ENCODE data around the gene SLC35F3.

Gene SLC35F3

DNA sequence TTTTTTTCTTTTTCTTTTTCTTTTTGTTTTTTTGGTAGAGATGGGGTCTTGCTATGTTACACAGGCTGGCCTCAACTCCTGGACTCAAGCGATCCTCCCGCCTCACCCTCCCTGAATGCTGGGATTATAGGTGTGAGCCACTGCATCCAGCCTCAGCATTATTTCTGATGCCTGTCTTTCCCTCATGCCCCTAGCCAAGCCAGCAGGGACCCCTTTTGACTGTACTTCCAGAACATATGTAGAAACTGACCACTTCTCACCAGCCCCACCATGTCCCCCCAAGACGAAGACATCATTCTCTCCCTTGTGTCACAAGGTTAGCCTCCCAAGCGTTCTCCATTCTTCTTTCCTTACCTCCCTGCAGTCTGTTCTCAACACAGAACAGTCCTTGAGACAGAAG lies 360.8 kb downstream of the SLC35F3 start:
- DNase-seq (ENCODE audit: insufficient read length, low spot score) (no peak), FAIRE-seq (no peak)
- no peak for TF ChIP-seq TAF1 (IDR thresholded peaks at IDR 0.05; ENCODE audit: low read depth, low read length)
- no peak for TF ChIP-seq POLR2AphosphoS5 (IDR thresholded peaks at IDR 0.05; ENCODE audit: low read depth, low read length)
- TF ChIP-seq SPI1 (IDR thresholded peaks at IDR 0.05; ENCODE audit: low read depth, low read length): no peak
- no peak for TF ChIP-seq POU2F2 (IDR thresholded peaks at IDR 0.05; ENCODE audit: low read depth, low read length)
- TF ChIP-seq POLR2A (IDR thresholded peaks at IDR 0.05; ENCODE audit: low read depth, low read length): no peak
- TF ChIP-seq PAX5 (IDR thresholded peaks at IDR 0.05; ENCODE audit: insufficient read depth, low read length, severe bottlenecking): no peak

DNA sequence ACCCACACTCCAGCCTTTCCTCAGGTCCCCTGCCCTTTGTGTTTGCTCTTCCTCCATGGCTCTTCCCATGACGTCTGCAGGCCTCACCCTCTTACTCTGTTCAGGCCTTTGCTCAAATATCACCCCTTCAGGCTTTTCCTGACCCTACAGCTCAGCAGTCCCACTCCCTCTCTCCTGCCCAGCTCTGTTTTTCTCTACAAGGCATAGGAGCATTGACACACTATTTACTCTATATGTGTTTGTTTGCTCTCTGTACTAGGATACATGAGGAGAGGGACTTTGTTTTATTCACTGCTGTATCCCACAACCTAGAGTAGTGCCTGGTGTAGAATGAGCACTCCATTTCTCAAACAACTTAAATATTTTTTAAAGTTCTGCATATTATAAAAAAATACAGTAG lies 361.4 kb downstream of the SLC35F3 start:
- FAIRE-seq: no peak
- TF ChIP-seq POLR2A (IDR thresholded peaks at IDR 0.05; ENCODE audit: low read depth, low read length): no peak
- no peak for TF ChIP-seq POLR2AphosphoS5 (IDR thresholded peaks at IDR 0.05; ENCODE audit: low read depth, low read length)
- TF ChIP-seq SPI1 (IDR thresholded peaks at IDR 0.05; ENCODE audit: low read depth, low read length): no peak
- TF ChIP-seq TAF1 (IDR thresholded peaks at IDR 0.05; ENCODE audit: low read depth, low read length): no peak
- no peak for TF ChIP-seq PAX5 (IDR thresholded peaks at IDR 0.05; ENCODE audit: insufficient read depth, low read length, severe bottlenecking)
- TF ChIP-seq POU2F2 (IDR thresholded peaks at IDR 0.05; ENCODE audit: low read depth, low read length): no peak
- DNase-seq (ENCODE audit: insufficient read length, low spot score): no peak

DNA sequence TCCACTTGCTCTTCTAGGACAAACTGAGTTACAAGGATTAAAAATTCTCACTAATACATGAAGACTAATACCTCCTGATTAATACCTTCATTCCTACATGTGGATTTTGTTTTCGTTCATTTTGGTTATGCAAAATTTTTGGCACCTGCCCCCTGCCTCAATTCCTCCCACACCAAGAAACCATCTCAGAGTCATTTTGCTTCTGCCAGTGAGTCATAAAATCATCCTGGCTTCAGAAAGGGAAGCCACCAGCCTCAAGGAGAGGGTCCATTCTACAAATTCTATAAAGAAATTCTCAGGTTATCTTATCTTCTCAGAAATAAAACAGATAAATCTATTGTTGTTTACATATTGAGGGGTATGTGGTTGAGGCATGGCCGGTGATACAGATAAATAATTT lies 365.6 kb downstream of the SLC35F3 start:
- DNase-seq (ENCODE audit: insufficient read length, low spot score) (no peak), FAIRE-seq (no peak)
- TF ChIP-seq POU2F2 (IDR thresholded peaks at IDR 0.05; ENCODE audit: low read depth, low read length) (no peak), POLR2AphosphoS5 (IDR thresholded peaks at IDR 0.05; ENCODE audit: low read depth, low read length) (no peak), SPI1 (IDR thresholded peaks at IDR 0.05; ENCODE audit: low read depth, low read length) (no peak), PAX5 (IDR thresholded peaks at IDR 0.05; ENCODE audit: insufficient read depth, low read length, severe bottlenecking) (no peak), TAF1 (IDR thresholded peaks at IDR 0.05; ENCODE audit: low read depth, low read length) (no peak), POLR2A (IDR thresholded peaks at IDR 0.05; ENCODE audit: low read depth, low read length) (no peak)

DNA sequence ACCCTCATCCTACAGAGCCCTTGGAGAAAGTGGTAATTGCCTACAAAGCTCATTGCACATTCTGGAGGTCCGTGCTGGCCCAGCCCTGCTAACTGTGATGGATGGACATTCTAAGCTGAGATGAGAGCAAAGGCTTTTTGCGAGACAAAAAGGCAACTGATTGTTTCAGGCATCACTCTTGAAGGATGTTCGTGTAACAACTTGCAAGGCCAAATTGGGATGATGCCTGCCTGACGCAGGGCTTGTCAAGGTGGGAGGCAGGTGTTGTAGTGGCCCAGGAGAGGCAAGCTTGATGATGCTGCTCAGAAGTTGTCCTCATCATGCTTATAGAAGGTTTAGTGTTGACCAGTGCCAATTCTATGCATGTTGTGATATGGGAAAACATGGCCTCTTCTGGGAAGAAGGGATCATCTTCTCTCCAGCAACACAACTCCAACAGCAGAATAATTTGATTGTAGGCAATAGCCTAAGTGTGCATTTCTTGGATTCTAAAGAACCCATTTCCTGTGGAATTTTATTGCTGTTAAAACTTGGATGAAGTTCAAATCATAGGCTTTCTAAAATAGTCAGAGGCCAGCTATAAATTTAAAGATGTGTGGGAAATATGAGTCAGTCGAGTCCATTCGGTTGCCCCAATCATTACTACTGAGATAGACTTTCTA lies 366.2 kb downstream of the SLC35F3 start:
- TF ChIP-seq PAX5 (IDR thresholded peaks at IDR 0.05; ENCODE audit: insufficient read depth, low read length, severe bottlenecking) (no peak), POLR2AphosphoS5 (IDR thresholded peaks at IDR 0.05; ENCODE audit: low read depth, low read length) (no peak)
- DNase-seq (ENCODE audit: insufficient read length, low spot score) (no peak), FAIRE-seq (peak; percentile 87)

DNA sequence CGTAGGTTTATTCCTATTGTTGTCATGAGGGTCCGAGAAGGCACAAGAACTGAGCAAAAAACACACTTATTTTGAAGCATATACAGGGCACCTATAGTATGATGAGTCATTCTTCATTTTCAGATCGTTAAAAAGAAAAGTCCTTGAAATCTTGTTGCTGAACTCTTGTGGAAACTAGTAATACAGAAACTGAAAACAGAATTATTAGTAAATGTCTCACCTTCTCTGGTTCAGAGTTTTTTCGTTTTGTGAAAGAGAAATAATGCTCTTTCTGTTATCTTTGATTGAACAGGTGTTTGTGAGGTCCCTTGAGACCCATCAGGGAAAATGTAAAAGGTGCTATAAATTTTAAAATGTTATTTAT lies 366.7 kb downstream of the SLC35F3 start:
- TF ChIP-seq POU2F2 (IDR thresholded peaks at IDR 0.05; ENCODE audit: low read depth, low read length) (no peak), SPI1 (IDR thresholded peaks at IDR 0.05; ENCODE audit: low read depth, low read length) (no peak), PAX5 (IDR thresholded peaks at IDR 0.05; ENCODE audit: insufficient read depth, low read length, severe bottlenecking) (no peak), TAF1 (IDR thresholded peaks at IDR 0.05; ENCODE audit: low read depth, low read length) (no peak), POLR2A (IDR thresholded peaks at IDR 0.05; ENCODE audit: low read depth, low read length) (no peak), POLR2AphosphoS5 (IDR thresholded peaks at IDR 0.05; ENCODE audit: low read depth, low read length) (no peak)
- peak; percentile 35 for DNase-seq (ENCODE audit: insufficient read length, low spot score)
- FAIRE-seq: no peak

DNA sequence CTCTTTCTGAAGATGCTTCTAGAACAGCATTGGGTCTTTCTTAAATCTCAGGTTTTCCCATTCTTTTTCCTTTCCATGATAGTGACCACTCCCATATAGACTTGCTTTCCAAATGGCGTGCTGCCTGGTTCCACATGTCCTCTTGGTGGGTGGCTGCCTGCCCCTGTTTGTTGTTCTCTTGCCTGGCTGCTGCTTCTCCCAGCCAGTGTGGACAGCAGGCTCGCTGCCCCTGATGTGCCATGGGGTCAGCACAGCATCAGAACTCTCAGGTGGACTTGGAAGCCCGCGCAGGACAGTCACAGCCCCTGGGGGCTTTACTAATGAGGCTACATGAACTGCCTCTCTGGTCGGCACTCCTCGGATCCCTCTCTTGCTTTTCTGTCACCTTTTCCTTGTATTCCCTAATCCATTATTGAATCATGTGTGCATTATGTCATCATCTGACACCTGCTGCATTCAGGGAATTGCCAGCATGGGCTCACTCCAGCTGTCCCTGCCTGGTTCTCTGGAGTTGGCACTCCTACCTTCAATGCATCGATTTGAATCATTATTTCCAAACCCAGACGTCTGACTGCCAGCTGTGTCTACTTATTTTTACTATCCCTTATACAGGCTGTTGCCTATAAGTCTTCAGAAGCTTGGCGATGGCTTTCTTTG lies 368.3 kb downstream of the SLC35F3 start:
- FAIRE-seq: peak; percentile 9
- TF ChIP-seq SPI1 (IDR thresholded peaks at IDR 0.05; ENCODE audit: low read depth, low read length) (no peak), POLR2AphosphoS5 (IDR thresholded peaks at IDR 0.05; ENCODE audit: low read depth, low read length) (no peak), PAX5 (IDR thresholded peaks at IDR 0.05; ENCODE audit: insufficient read depth, low read length, severe bottlenecking) (no peak), POLR2A (IDR thresholded peaks at IDR 0.05; ENCODE audit: low read depth, low read length) (no peak), POU2F2 (IDR thresholded peaks at IDR 0.05; ENCODE audit: low read depth, low read length) (no peak), TAF1 (IDR thresholded peaks at IDR 0.05; ENCODE audit: low read depth, low read length) (no peak)
- no peak for DNase-seq (ENCODE audit: insufficient read length, low spot score)

- no peak for DNase-seq (ENCODE audit: insufficient read length, low spot score)
- TF ChIP-seq POU2F2 (IDR thresholded peaks at IDR 0.05; ENCODE audit: low read depth, low read length) (no peak), TAF1 (IDR thresholded peaks at IDR 0.05; ENCODE audit: low read depth, low read length) (no peak), POLR2A (IDR thresholded peaks at IDR 0.05; ENCODE audit: low read depth, low read length) (no peak), POLR2AphosphoS5 (IDR thresholded peaks at IDR 0.05; ENCODE audit: low read depth, low read length) (no peak), PAX5 (IDR thresholded peaks at IDR 0.05; ENCODE audit: insufficient read depth, low read length, severe bottlenecking) (no peak), SPI1 (IDR thresholded peaks at IDR 0.05; ENCODE audit: low read depth, low read length) (no peak)
- FAIRE-seq: no peak
Observed at GRCh38 chr1:234273981-234274380, 369.5 kb downstream of the SLC35F3 start.

DNA sequence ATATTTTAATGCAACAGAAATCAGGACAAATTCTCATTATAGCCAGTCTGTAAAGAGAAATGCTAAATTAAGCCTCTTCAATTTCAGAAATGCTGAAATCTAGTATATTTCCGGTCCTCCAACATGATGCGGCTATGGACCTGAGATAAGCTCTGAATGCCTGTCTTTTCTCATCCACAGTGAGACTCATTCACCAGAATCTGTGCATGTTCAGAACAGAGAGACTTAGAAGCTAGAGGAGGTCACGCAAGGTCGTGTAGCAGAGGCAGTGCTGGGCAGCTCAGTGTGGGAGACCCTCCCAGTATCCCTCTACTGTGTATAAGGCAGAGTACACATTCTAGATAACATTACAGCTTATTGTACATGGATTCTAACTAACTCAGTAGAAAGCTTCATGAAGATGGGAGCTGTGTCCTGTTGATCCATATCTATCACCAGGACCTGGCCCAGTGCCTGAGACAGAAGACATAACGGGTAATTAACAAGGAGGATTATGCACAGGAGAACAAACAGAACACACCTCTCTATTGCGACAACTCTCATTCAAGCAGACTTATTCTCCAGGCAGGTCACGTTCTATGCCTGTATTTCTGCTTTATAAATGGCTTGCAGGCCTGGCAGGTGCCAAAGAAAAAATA lies 371.8 kb downstream of the SLC35F3 start:
- TF ChIP-seq SPI1 (IDR thresholded peaks at IDR 0.05; ENCODE audit: low read depth, low read length): no peak
- TF ChIP-seq POLR2A (IDR thresholded peaks at IDR 0.05; ENCODE audit: low read depth, low read length): no peak
- TF ChIP-seq PAX5 (IDR thresholded peaks at IDR 0.05; ENCODE audit: insufficient read depth, low read length, severe bottlenecking): no peak
- no peak for TF ChIP-seq POLR2AphosphoS5 (IDR thresholded peaks at IDR 0.05; ENCODE audit: low read depth, low read length)
- no peak for TF ChIP-seq POU2F2 (IDR thresholded peaks at IDR 0.05; ENCODE audit: low read depth, low read length)
- TF ChIP-seq TAF1 (IDR thresholded peaks at IDR 0.05; ENCODE audit: low read depth, low read length): no peak
- DNase-seq (ENCODE audit: insufficient read length, low spot score): no peak
- FAIRE-seq: no peak

DNA sequence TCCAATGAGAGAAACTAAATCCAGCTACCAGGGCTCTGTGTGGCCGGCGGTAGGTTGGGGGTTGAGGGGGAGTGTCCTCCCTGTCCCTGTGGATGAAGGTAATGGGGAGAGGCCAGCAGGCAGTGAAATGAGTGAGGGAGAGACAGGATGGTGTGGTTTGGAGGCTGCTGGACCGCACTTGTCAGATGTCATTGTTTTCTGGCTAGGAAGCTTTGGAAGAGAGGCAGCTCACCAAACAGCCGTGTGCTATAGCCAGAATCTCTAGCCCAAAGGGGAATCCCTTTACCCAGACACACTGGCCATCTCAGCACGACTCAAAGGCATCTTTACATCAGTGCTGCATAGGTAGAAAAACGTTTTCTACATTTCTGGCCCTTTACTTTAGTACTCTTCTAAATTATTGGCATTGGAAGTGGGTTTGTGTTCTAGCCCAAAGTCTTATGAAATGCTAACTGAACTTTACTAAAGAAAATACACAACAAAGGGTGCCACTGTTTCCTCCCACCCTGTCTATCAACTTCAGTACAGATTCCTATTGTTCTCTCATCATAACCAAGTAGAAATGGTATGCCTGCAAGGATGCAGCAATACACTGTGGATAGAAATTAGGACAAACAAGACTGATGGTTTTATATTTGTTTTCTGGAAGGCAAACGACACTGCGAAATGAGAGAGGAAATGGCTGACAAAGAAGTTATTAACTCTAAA lies 372.8 kb downstream of the SLC35F3 start:
- no peak for DNase-seq (ENCODE audit: insufficient read length, low spot score)
- TF ChIP-seq POU2F2 (IDR thresholded peaks at IDR 0.05; ENCODE audit: low read depth, low read length) (no peak), SPI1 (IDR thresholded peaks at IDR 0.05; ENCODE audit: low read depth, low read length) (no peak), PAX5 (IDR thresholded peaks at IDR 0.05; ENCODE audit: insufficient read depth, low read length, severe bottlenecking) (no peak)
- no peak for FAIRE-seq

Data from GM12891 (cell line).